Right cardiac atrium (tissue), 5 donors: ENCODE measurements around the gene PAQR5. TPM values are rescaled to one million over a fixed set of nuclear protein-coding genes. Genes with fewer than 3 reads are reported as not detected.
"Not testable (repeated sequence)": the region's sequence is repeated elsewhere in the genome, so short reads cannot be mapped to it uniquely, and the experiment has no call there.

ENCODE experiments used
- ATAC-seq, 2 donors: fragments of 200-7000 bp; cut with Tn5 transposase; one replicate each; pipeline versions ENCODE4 v1.8.0 to v1.9.1; 2020; ENCODE audit warnings: moderate library complexity in 2 of 2, mild to moderate bottlenecking in 1 of 2
- DNase-seq, 3 donors: peaks; one replicate each; pipeline ENCODE4 v3.0.0-alpha.2; 2020
- H3K27ac ChIP-seq: one replicate; pipeline ENCODE4 v1.5.1; 2013; ENCODE audit warnings: mild to moderate bottlenecking, low read length, control low read depth, moderate library complexity
- H3K27me3 ChIP-seq: one replicate; pipeline ENCODE4 v1.6.1; 2013; ENCODE audit not compliant: control insufficient read depth, insufficient read depth
- H3K4me1 ChIP-seq: one replicate; pipeline ENCODE4 v1.6.1; 2013; ENCODE audit warnings: low read length; ENCODE audit not compliant: control insufficient read depth, insufficient read depth
- H3K4me3 ChIP-seq: one replicate; pipeline ENCODE4 v1.5.1; 2013; ENCODE audit warnings: low read length, control low read depth
- H3K9me3 ChIP-seq: one replicate; pipeline ENCODE4 v1.6.1; 2013; ENCODE audit warnings: low read length; ENCODE audit not compliant: control insufficient read depth
- WGBS: extraction: QIAGEN DNeasy Blood & Tissue Kit; methylation state at CpG from one replicate; pipeline ENCODE4 v1.1.7; 2013; 5-methylcytosine and 5-hydroxymethylcytosine counted together
- intact Hi-C, 4 donors: fragments of 100-400 bp; cut with DNase I; formaldehyde crosslinking; loops; one replicate each; pipeline versions ENCODE4 v1.11.0 to v1.14.0; 2022 to 2023
- polyA plus RNA-seq: library from polyadenylated mRNA; stranded (reverse); fragments of 200-250 nt; gene quantifications from one replicate; pipeline ENCODE4 v1.2.3, GENCODE V29; 2013
- total RNA-seq, 4 donors: library from RNA; stranded (reverse); fragmentation: NEBNext Ultra II Directional; extraction: Animal tissue kit (Norgen Biotek cat#: 25700); gene quantifications; one replicate each; pipeline ENCODE4 v1.2.1, GENCODE V29; 2021
- donor health status: healthy with polysubstance abuse.
- donor health status: DM: no; HTN: yes; CAD: no.
- donor health status: DM: no; HTN: no; CAD: no.
- donor health status: DM: no; HTN: yes; CAD: no; lungs with severe emphysema.
- donor health status: DM: yes; HTN: yes; CAD: no.

Gene PAQR5
- total and polyA plus RNA-seq, 5 donors = 0.32 to 3.5 (median 0.42) TPM

GRCh38 chr15:69280783-69281182 is 17.9 kb upstream of the PAQR5 start:
- intact Hi-C loops = no loop called here
- Histone ChIP-seq H3K9me3 (no peaks in the 10 kb centered on the region), H3K4me3 (no peak overlapping the region), H3K4me1 (no peaks in the 10 kb centered on the region), H3K27ac (no peak overlapping the region), H3K27me3 (no peaks in the 10 kb centered on the region)
- 65% methylated on average over 5 of the region's 5 CpGs for WGBS
- DNase-seq (no peak), ATAC-seq (no peak)

DNA sequence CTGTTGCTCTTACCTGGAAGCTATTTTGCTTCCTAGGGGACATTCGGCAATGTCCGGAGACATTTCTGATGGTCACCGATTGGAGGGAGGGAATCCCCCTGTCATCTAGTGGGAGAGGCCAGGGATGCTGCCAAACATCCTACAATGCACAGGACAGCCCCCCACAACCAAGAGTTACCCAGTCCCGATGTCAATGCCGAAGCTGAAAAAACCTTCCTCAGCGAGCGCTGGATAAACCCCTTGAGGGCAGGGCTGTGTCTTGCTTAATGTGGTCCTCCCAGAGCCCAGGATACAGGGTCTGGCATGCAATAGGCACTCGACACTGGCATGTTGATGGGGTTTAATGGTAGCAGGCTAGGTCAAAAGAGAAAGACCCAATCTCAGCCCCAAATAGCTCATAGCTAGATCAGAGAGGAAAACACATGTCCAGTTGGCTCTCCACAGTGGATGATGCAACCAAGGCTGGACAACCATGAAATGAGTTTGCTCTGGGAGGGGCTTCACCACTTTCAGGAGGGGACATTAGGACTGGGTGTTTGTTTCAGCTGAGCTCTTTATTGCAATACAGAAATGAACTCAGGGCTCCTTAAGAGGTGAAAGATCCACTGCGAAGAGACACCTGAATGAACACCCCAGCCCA is 16.5 kb upstream of the PAQR5 start:
- 84% methylated on average over 9 of the region's 9 CpGs for WGBS
- Histone ChIP-seq H3K4me1 (no peaks in the 10 kb centered on the region), H3K27me3 (no peaks in the 10 kb centered on the region), H3K4me3 (no peak overlapping the region), H3K27ac (no peak overlapping the region), H3K9me3 (no peaks in the 10 kb centered on the region)
- intact Hi-C loops = no loop called here
- DNase-seq (no peak), ATAC-seq (no peak)

DNA sequence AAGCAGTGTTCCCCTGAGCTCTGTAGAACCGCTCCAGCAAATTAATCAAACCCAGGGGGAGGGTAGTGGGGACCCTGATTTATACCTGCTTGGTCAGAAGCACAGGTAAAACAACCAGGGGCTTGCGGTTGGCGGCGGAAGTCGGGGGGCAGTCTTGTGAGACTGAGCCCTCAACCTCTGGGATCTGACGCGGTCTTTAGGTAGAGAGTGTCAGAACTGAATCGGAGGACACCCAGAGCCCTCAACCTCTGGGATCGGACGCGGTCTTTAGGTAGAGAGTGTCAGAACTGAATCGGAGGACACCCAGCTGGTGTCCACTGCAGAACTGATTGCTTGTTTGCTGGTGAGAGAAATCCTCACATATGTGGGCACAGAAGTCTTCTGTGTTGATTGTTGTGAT is 12.9 kb upstream of the PAQR5 start:
- no peak for ATAC-seq
- Histone ChIP-seq H3K4me1 (no peaks in the 10 kb centered on the region), H3K27me3 (no peaks in the 10 kb centered on the region), H3K27ac (no peak overlapping the region), H3K9me3 (no peaks in the 10 kb centered on the region), H3K4me3 (no peak overlapping the region)
- intact Hi-C loops = no loop called here
- WGBS = 93% methylated on average over 12 of the region's 12 CpGs
- no peak for DNase-seq

DNA sequence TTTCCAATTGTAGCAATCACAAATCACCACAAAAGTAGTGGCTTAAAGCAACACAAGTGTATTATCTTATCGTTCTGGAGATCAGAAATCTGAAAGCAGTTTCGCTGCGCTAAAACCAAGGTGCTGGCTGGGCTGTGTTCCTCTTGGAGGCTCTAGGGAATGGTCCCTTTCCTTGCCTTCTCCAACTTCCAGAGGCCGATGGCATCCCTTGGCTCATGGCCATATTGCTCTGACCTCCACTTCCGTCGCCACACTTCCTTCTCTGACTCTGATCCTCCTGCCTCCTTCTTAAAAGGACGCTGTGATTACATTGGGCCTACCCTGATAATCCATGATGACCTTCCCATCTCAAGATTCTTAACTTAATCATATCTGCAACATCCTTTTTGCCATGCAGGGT is 10.7 kb upstream of the PAQR5 start:
- ATAC-seq = no peak

DNA sequence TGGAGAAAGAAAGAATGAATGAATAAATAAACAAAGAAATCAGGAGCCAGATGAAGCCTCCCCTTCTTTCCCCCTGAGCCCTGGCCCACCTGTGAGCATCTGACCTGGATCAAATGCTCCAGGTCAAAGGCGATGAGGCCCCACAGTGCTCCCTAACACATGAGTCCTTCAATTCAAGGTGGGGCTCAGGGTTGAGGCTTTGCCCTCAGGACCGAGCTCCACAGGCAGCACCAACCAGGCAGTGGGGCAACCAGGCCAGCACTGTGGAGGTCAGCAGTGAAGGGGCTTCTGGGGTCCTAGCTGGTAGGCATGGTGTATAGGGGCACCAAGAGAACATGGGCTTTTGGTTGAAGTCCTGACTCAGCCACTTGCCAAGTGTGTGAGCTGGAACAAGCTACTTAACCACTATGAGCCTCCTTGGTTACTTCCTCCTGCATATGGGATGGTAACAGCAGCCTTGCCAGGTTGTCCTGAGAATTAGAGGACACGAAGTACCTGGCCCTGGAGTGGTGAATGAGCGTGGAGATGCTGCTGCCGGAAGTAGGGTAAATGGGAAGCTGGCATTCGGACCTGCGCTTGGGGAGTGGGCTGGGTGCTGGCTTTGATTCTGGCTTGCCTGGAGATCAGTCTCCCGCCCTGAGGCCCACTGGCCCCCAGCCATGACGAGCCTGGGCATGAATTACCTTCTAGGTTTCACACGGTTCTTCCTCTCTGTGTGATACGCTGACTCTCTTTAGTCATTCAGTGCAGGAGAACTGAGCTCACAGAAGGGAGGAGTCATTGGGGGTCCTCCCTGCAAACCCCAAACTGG is 10.0 kb upstream of the PAQR5 start:
- 92% methylated on average over 11 of the region's 11 CpGs for WGBS
- H3K9me3 ChIP-seq = no peaks in the 10 kb centered on the region
- H3K4me1 ChIP-seq = no peaks in the 10 kb centered on the region
- H3K27me3 ChIP-seq = no peaks in the 10 kb centered on the region
- ATAC-seq = no peak
- DNase-seq = no peak
- intact Hi-C loops = no loop called here
- no peak overlapping the region for H3K4me3 ChIP-seq
- no peak overlapping the region for H3K27ac ChIP-seq

More for the DNA sequence above, 10.7 kb upstream of the PAQR5 start:
- no peaks in the 10 kb centered on the region for H3K9me3 ChIP-seq
- intact Hi-C loops = no loop called here
- DNase-seq = no peak
- no peaks in the 10 kb centered on the region for H3K4me1 ChIP-seq
- H3K27ac ChIP-seq = no peak overlapping the region
- H3K4me3 ChIP-seq = no peak overlapping the region
- 82% methylated on average over 7 of the region's 7 CpGs for WGBS
- no peaks in the 10 kb centered on the region for H3K27me3 ChIP-seq

GRCh38 chr15:69289342-69290146 is 9.2 kb upstream of the PAQR5 start:
- Histone ChIP-seq H3K4me1 (no peaks in the 10 kb centered on the region), H3K9me3 (no peaks in the 10 kb centered on the region), H3K4me3 (no peak overlapping the region), H3K27me3 (no peaks in the 10 kb centered on the region), H3K27ac (no peak overlapping the region)
- WGBS = 49% methylated on average over 8 of the region's 8 CpGs
- intact Hi-C loops = no loop called here
- DNase-seq (no peak), ATAC-seq (peak in 1 of 2 donors; percentile 21)

DNA sequence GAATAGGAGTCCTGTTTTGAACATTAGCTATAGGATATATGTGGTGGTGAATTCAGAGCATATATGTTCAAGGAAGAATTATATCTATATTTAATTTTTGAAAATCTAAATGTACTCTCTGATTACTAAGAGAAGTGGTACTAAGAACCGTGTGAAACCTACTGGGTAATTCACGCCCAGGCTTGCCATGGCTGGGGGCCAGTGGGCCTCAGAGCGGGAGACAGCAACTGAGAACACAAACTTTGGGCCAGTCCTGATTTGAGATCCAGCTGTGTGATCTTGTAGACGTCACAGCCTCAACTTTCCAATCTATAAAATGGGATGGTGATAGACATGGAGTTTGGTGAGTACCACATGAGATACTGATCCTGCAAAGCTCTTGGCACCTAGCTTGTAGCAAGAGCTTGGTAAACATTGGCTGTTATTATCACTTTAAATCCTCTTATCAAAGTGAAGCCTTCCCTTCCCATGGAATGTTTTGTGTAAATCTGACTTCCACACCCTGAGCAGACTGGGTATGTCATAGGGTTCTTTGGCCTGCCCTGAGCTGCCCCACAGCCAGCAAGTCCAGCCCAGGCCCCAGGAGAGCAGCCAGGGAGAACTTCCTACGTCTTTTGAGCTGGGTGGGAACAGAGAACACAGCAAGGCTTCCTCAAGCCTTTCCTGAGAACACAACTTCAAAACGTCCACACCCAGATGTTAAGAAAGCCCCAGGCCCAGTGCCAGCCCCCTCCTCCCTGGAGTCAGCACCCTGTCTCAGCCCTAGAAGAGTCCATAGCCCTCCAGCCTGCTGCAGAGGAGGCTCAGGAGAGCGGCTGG is 8.2 kb upstream of the PAQR5 start:
- Histone ChIP-seq H3K27ac (no peak overlapping the region), H3K4me3 (no peak overlapping the region), H3K27me3 (no peaks in the 10 kb centered on the region), H3K9me3 (no peaks in the 10 kb centered on the region), H3K4me1 (no peaks in the 10 kb centered on the region)
- ATAC-seq = peak; percentile 94 to 98
- intact Hi-C loops = no loop called here
- DNase-seq = peak; percentile 87 to 92 (median 87)
- 59% methylated on average over 7 of the region's 7 CpGs for WGBS

DNA sequence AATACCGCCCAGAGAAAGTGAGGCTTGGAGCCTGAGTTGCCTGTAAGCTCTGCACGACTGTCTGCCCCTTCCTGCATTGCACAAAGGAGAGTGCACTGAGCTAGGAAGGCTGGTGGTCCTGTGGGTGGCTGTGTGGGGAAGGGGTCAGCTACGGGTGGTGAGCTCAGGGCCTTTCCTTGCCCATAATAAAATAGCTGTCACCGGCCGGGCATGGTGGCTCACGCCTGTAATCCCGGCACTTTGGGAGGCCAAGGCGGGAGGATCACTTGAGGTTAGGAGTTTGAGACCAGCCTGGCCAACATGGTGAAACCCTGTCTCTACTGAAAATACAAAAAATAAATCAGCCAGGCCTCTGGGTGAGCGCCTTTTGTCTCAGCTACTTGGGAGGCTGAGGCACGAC is 7.1 kb upstream of the PAQR5 start:
- H3K4me3 ChIP-seq, H3K4me1 ChIP-seq, DNase-seq, intact Hi-C loops, H3K27me3 ChIP-seq, H3K9me3 ChIP-seq, H3K27ac ChIP-seq, ATAC-seq: not testable (repeated sequence)
- whole genome bisulfite sequencing = 92% methylated on average over 10 of the region's 10 CpGs

- intact Hi-C loops = no loop called here
- no peak overlapping the region for H3K4me3 ChIP-seq
- H3K4me1 ChIP-seq = no peaks in the 10 kb centered on the region
- H3K27ac ChIP-seq = no peak overlapping the region
- DNase-seq (no peak), ATAC-seq (no peak)
- no peaks in the 10 kb centered on the region for H3K27me3 ChIP-seq
- no peaks in the 10 kb centered on the region for H3K9me3 ChIP-seq
- 89% methylated on average over 10 of the region's 10 CpGs for WGBS
Observed at GRCh38 chr15:69292826-69293420, 5.8 kb upstream of the PAQR5 start.
